Gastrocnemius medialis (tissue), 4 donors: ENCODE data around the gene GMCL1. TPM values are rescaled to one million over a fixed set of nuclear protein-coding genes. Genes with fewer than 3 reads are reported as not detected.
"Not testable (repeated sequence)": the region's sequence is repeated elsewhere in the genome, so short reads cannot be mapped to it uniquely, and the experiment has no call there.

Experiments
- ATAC-seq, 2 donors: fragments of 150-250 bp; one replicate each; pipeline ENCODE4 v1.9.1; 2016
- DNase-seq, 2 donors: peaks; one replicate each; pipeline ENCODE4 v3.0.0-alpha.2; 2019
- H3K27ac ChIP-seq, 4 donors: fragments of 200-600 bp; sonication (generic); 1 replicate in 1 of 4; 2 replicates in 3 of 4; pipeline ENCODE4 v1.5.1; 2016 to 2018; ENCODE audit warnings: mild to moderate bottlenecking in 2 of 4, moderate library complexity in 1 of 4
- H3K27me3 ChIP-seq, 3 donors: fragments of 200-600 bp; sonication (generic) in 2 of 3; 1 replicate in 1 of 3; 2 replicates in 2 of 3; pipeline versions ENCODE4 v1.5.1 to v1.6.0; 2016 to 2019; ENCODE audit warnings: mild to moderate bottlenecking in 1 of 3, moderate library complexity in 1 of 3
- H3K36me3 ChIP-seq, 2 donors: fragments of 200-600 bp; sonication (generic) in 1 of 2; one replicate each; pipeline ENCODE4 v1.5.1; 2017 to 2018
- H3K4me1 ChIP-seq, 2 donors: fragments of 200-600 bp; sonication (generic) in 1 of 2; one replicate each; pipeline ENCODE4 v1.5.1; 2016 to 2017; ENCODE audit warnings: mild to moderate bottlenecking in 2 of 2
- H3K4me3 ChIP-seq, 4 donors: fragments of 200-600 bp; sonication (generic) in 3 of 4; 1 replicate in 1 of 4; 2 replicates in 3 of 4; pipeline ENCODE4 v1.5.1; 2016 to 2019; ENCODE audit warnings: mild to moderate bottlenecking in 2 of 4
- H3K9me3 ChIP-seq, 3 donors: fragments of 200-600 bp; sonication (generic) in 2 of 3; 1 replicate in 1 of 3; 2 replicates in 2 of 3; pipeline ENCODE4 v1.5.1; 2016 to 2019
- POLR2A ChIP-seq, 2 donors: fragments of 450-650 bp; IDR thresholded peaks; one replicate each; pipeline ENCODE4 v1.6.1; 2017; ENCODE audit warnings: antibody characterized with exemption in 2 of 2, mild to moderate bottlenecking in 2 of 2, moderate library complexity in 2 of 2
- in situ Hi-C, 4 donors: fragments of 200-750 bp; cut with MboI; loops; one replicate each; pipeline versions ENCODE4 v1.15.0 to v1.8.0; 2017; ENCODE audit warnings: low sequenced_read_pairs in 4 of 4
- intact Hi-C: fragments of 100-400 bp; cut with DNase I; formaldehyde crosslinking; loops from one replicate; pipeline ENCODE4 v1.15.1; 2023; ENCODE audit warnings: low total_unique reads
- total RNA-seq, 4 donors: library from RNA; depleted of rRNA; stranded (reverse); fragments of >200 nt; gene quantifications; one replicate each; pipeline versions ENCODE4 v1.1.0 to v1.2.3, GENCODE V29; 2016
- TF ChIP-seq, protein P1 (sequence below), 5 experiments: fragments of 450-650 bp in 3 of 5; fragments of 200-600 bp in 2 of 5; sonication (generic) in 2 of 5; IDR thresholded peaks in 4 of 5; conservative IDR thresholded peaks in 1 of 5; 1 replicate in 4 of 5; 2 replicates in 1 of 5; pipeline ENCODE4 v1.5.1; 2016 to 2019; ENCODE audit warnings: antibody characterized with exemption in 5 of 5, mild to moderate bottlenecking in 3 of 5, moderate library complexity in 3 of 5

Gene GMCL1
- total RNA-seq, 4 donors from 2014 or later: 2.0 to 3.3 (median 3.3) TPM

DNA sequence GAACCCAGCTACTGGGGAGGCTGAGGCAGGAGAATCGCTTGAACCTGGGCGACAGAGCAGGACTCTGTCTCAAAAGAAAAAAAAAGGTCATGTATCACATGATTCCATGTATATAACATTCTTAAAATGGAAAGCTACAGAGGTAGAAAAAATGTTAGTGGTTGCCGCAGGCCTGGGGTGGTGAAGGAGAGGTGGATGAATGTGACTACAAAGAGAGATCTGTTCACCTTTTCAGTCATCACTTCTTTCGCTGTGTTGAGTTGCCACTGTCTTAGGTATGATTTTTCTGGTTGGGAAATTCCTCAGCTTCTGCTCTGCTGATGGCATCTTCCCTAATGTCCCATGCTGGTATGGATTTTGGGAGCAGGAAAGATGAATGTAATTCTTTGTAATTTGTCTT lies 59.0 kb downstream of the GMCL1 start:
- in situ Hi-C loops: no loop called here
- TF ChIP-seq POLR2A (IDR thresholded peaks at IDR 0.05): no peak
- TF ChIP-seq, protein P1, sequence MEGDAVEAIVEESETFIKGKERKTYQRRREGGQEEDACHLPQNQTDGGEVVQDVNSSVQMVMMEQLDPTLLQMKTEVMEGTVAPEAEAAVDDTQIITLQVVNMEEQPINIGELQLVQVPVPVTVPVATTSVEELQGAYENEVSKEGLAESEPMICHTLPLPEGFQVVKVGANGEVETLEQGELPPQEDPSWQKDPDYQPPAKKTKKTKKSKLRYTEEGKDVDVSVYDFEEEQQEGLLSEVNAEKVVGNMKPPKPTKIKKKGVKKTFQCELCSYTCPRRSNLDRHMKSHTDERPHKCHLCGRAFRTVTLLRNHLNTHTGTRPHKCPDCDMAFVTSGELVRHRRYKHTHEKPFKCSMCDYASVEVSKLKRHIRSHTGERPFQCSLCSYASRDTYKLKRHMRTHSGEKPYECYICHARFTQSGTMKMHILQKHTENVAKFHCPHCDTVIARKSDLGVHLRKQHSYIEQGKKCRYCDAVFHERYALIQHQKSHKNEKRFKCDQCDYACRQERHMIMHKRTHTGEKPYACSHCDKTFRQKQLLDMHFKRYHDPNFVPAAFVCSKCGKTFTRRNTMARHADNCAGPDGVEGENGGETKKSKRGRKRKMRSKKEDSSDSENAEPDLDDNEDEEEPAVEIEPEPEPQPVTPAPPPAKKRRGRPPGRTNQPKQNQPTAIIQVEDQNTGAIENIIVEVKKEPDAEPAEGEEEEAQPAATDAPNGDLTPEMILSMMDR (IDR thresholded peaks at IDR 0.05 in 4 of 5, conservative IDR thresholded peaks at IDR 0.05 in 1 of 5): no peak

GRCh38 chr2:69889302-69889701 lies 59.8 kb downstream of the GMCL1 start:
- TF ChIP-seq POLR2A (IDR thresholded peaks at IDR 0.05): no peak
- TF ChIP-seq, protein P1 (IDR thresholded peaks at IDR 0.05 in 4 of 5, conservative IDR thresholded peaks at IDR 0.05 in 1 of 5): no peak
- intact Hi-C loops: no loop called here
- Histone ChIP-seq H3K36me3 (no peaks in the 10 kb centered on the region), H3K4me3 (no peak overlapping the region), H3K9me3 (no peaks in the 10 kb centered on the region), H3K4me1 (peaks cover 0 to 3% of the 10 kb centered on the region in 2 donors), H3K27me3 (no peaks in the 10 kb centered on the region), H3K27ac (no peak overlapping the region)
- no peak for DNase-seq
- no peak for ATAC-seq
- in situ Hi-C loops: no loop called here

More for the DNA sequence above, 59.0 kb downstream of the GMCL1 start:
- Histone ChIP-seq H3K27ac (no peak overlapping the region), H3K4me3 (no peak overlapping the region), H3K36me3 (no peaks in the 10 kb centered on the region), H3K27me3 (no peaks in the 10 kb centered on the region), H3K4me1 (peaks cover 0 to 2% of the 10 kb centered on the region in 2 donors), H3K9me3 (no peaks in the 10 kb centered on the region)
- no peak for ATAC-seq
- DNase-seq: no peak
- intact Hi-C loops: no loop called here

DNA sequence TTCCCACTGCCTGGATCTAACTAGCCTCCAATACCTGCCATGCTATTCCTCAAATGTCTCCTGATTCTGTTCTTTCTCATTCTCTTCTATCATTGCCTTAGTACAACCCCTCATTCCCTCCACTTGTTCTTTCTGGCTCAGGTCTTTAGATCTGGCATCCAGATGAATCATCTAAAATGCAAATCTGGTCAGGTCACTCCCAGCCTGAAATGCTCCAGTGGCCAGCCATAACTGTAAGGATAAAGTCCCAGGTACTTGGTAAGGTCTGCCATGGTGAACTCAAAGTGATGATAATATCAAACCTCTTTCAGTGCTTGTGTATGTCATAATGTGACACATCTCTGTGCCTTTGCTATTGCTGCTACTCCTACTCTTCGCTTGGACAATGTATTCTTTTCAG lies 61.4 kb downstream of the GMCL1 start:
- H3K27ac ChIP-seq: no peak overlapping the region
- in situ Hi-C loops: no loop called here
- no peaks in the 10 kb centered on the region for H3K9me3 ChIP-seq
- no peak for ATAC-seq
- H3K4me3 ChIP-seq: no peak overlapping the region
- no peak for TF ChIP-seq POLR2A (IDR thresholded peaks at IDR 0.05)
- TF ChIP-seq, protein P1 (IDR thresholded peaks at IDR 0.05 in 4 of 5, conservative IDR thresholded peaks at IDR 0.05 in 1 of 5): no peak
- no peak for DNase-seq
- H3K4me1 ChIP-seq: peaks cover 14 to 17% of the 10 kb centered on the region in 2 donors
- no peaks in the 10 kb centered on the region for H3K27me3 ChIP-seq
- intact Hi-C loops: loop anchor here (5.0 kb wide), 1 partner anchor 251 kb away; no protein-coding TSS in a partner anchor
- H3K36me3 ChIP-seq: peaks cover 0 to 9% of the 10 kb centered on the region in 2 donors

DNA sequence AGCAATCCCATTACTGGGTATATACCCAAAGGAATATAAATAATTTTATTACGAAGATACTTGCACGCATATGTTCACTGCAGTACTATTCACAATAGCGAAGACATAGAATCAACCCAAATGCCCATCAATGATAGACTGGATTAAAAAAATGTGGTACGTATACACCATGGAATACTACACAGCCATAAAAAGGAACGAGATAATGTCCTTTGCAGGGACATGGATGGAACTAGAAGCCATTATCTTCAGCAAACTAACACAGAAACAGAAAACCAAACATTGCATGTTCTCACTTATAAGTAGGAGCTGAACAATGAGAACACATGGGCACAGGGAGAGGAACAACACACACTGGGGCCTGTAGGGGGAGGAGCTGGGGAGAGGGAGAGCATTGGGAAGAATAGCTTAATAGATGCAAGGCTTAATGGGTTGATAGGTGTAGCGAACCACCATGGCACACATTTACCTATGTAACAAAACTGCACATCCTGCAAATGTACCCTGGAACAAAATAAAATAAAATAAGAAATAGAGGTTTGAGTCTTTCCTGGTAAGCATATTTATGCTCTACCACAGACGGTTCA lies 63.5 kb downstream of the GMCL1 start:
- in situ Hi-C loops, H3K9me3 ChIP-seq, H3K27me3 ChIP-seq, DNase-seq, ATAC-seq, H3K27ac ChIP-seq: not testable (repeated sequence)
- Histone ChIP-seq H3K4me1 (peaks cover 15 to 19% of the 10 kb centered on the region in 2 donors), H3K36me3 (peaks cover 0 to 29% of the 10 kb centered on the region in 2 donors), H3K4me3 (peak overlapping the region in 2 of 4 donors; percentile 70 to 84)
- intact Hi-C loops: loop anchor here (5.0 kb wide), 1 partner anchor 249 kb away; no protein-coding TSS in a partner anchor

- TF ChIP-seq POLR2A (IDR thresholded peaks at IDR 0.05): peak in 1 of 2 donors; percentile 59
- TF ChIP-seq, protein P1 (IDR thresholded peaks at IDR 0.05 in 4 of 5, conservative IDR thresholded peaks at IDR 0.05 in 1 of 5): no peak
- no peaks in the 10 kb centered on the region for H3K9me3 ChIP-seq
- H3K4me3 ChIP-seq: peak within 1 kb of the TSS; percentile 70 to 85 (median 79)
- H3K27me3 ChIP-seq: no peaks in the 10 kb centered on the region
- H3K36me3 ChIP-seq: peaks cover 0 to 37% of the 10 kb centered on the region in 2 donors
- in situ Hi-C loops: no loop called here
- peaks cover 15 to 19% of the 10 kb centered on the region in 2 donors for H3K4me1 ChIP-seq
- peak within 1 kb of the TSS; percentile 85 to 88 (median 87) for H3K27ac ChIP-seq
- intact Hi-C loops: loop anchor here (5.0 kb wide), 1 partner anchor 248 kb away; no protein-coding TSS in a partner anchor
- DNase-seq (peak; percentile 61 to 71), ATAC-seq (peak; percentile 89 to 92)
These were observed 64.5 kb downstream of the GMCL1 start, which contains the start of gene SNRNP27 for GRCh38 chr2:69893684-69894551. Gene SNRNP27 (plus strand): TSS chr2:69893956. CDS start chr2:69893985, 29 bp downstream.

GRCh38 chr2:69894737-69895136 lies 65.3 kb downstream of the GMCL1 start:
- DNase-seq, H3K27me3 ChIP-seq, ATAC-seq, H3K9me3 ChIP-seq, in situ Hi-C loops: not testable (repeated sequence)
- H3K36me3 ChIP-seq: peaks cover 0 to 45% of the 10 kb centered on the region in 2 donors
- H3K4me3 ChIP-seq: peak overlapping the region; percentile 70 to 85 (median 79)
- peaks cover 15 to 19% of the 10 kb centered on the region in 2 donors for H3K4me1 ChIP-seq
- intact Hi-C loops: loop anchor here (5.0 kb wide), 1 partner anchor 248 kb away; no protein-coding TSS in a partner anchor
- peak overlapping the region; percentile 85 to 88 (median 87) for H3K27ac ChIP-seq
